Measurements from ENCODE around the gene OSBPL9.
"Not testable (repeated sequence)": the region's sequence is repeated elsewhere in the genome, so short reads cannot be mapped to it uniquely, and the experiment has no call there.

Gene OSBPL9

DNA sequence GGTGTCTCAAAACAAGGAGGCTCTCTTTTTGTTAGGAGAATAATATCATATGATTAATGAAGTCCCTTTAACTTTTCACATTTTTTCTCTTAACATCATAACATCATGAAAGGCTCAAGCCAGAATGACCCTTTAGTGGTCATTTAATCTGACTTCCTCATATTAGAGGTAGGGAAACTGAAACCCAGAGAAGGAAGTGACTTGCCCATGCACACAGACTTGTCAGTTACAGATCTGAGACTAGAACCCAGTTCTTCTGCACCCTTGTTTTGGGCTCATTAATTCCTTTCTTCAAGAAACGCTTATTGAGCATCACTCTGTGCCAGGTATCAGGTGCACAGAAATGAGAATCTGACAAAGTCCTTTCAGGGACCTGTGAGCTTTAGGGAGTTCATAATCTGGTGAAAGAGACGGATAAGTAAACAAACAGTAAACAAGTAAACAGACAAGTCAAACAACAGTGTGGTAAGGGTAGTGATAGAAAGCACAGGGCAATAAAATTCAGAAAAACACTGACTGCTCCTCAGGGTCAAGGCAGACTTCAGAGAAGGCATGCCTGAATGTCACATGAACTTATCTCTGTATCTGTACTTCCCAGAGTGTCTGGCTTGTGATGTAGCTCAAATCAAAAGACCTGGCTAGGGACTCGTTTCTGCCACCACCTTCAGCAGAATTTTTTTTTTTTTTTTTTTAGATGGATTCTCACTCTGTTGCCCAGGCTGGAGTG, 38.3 kb upstream of the OSBPL9 start:
- H3K27me3 ChIP-seq (ENCODE audit: control insufficient read depth, insufficient read depth, low read length): no peaks in the 10 kb centered on the region
- no peak overlapping the region for H3K27ac ChIP-seq (ENCODE audit: low read depth, low read length)
- H3K9ac ChIP-seq (ENCODE audit: low read length): no peak overlapping the region
- no peak overlapping the region for H3K4me3 ChIP-seq (ENCODE audit: low read length)
- no peaks in the 10 kb centered on the region for H3K4me1 ChIP-seq (ENCODE audit: control insufficient read depth, insufficient read depth, low read length)
- H3K36me3 ChIP-seq (ENCODE audit: control insufficient read depth, insufficient read depth, low read length): no peaks in the 10 kb centered on the region

DNA sequence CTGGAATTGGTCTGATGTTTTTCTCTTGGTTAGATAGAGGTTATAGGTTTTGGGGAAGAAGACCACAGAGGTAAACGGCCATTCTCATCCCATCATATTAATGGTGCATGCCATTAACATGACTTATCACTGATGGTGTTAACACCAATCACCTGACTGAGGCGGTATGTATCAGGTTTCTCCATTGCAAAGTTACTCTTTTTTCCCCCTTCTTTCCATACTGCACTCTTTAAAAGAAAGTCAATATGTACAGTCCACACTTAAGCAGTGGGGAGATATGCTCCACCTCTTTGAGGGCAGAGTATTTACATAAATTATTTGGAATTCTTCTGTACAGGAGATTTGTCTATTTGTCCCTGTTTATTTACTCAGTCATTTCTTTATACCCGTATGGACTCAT, 35.7 kb upstream of the OSBPL9 start:
- Histone ChIP-seq H3K27ac (ENCODE audit: low read depth, low read length) (no peak overlapping the region), H3K4me3 (ENCODE audit: low read length) (no peak overlapping the region), H3K27me3 (ENCODE audit: control insufficient read depth, insufficient read depth, low read length) (no peaks in the 10 kb centered on the region), H3K9ac (ENCODE audit: low read length) (no peak overlapping the region), H3K36me3 (ENCODE audit: control insufficient read depth, insufficient read depth, low read length) (no peaks in the 10 kb centered on the region), H3K4me1 (ENCODE audit: control insufficient read depth, insufficient read depth, low read length) (no peaks in the 10 kb centered on the region)

DNA sequence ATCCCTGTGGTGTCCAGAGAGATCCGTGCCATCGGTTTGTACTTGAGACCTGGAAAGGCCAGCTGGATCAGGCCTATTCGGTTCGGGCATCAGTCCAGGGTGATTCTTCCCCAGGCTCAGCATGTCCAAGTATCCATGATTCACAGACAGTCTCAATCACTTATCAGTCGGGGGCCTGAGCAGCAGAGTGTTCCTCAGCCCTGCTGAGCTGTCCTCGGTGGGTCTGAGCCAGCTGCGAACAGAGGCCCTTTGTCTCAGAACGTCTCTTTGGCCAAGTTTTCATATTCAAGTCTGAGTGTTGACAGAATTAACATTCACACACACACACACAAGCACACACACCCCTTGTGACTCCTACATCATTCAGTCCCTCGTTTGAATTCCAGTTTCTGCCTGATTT, 33.4 kb upstream of the OSBPL9 start:
- no peak overlapping the region for H3K27ac ChIP-seq (ENCODE audit: low read depth, low read length)
- H3K4me3 ChIP-seq (ENCODE audit: low read length): no peak overlapping the region
- H3K27me3 ChIP-seq (ENCODE audit: control insufficient read depth, insufficient read depth, low read length): no peaks in the 10 kb centered on the region
- H3K4me1 ChIP-seq (ENCODE audit: control insufficient read depth, insufficient read depth, low read length): no peaks in the 10 kb centered on the region
- H3K9ac ChIP-seq (ENCODE audit: low read length): no peak overlapping the region
- no peaks in the 10 kb centered on the region for H3K36me3 ChIP-seq (ENCODE audit: control insufficient read depth, insufficient read depth, low read length)

DNA sequence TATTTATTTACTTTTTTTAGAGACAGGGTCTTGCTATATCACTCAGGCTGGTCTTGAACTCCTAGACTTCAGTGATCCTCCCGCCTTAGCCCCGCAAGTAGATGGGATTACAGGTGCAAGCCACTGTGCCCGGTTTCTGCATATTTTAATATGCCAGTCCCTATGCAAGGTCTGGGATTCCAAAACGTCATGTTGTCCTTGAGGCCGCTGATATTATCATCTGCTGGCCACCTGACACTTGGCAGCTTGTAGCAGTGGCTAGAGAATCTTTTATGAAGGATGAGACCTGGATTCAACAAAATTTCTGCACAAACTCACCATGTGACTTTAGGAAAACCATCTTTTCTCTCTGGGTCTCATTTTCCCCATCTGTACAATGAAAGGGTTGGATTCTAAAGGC, 32.9 kb upstream of the OSBPL9 start:
- H3K9ac ChIP-seq (ENCODE audit: low read length): no peak overlapping the region
- no peaks in the 10 kb centered on the region for H3K36me3 ChIP-seq (ENCODE audit: control insufficient read depth, insufficient read depth, low read length)
- no peaks in the 10 kb centered on the region for H3K4me1 ChIP-seq (ENCODE audit: control insufficient read depth, insufficient read depth, low read length)
- H3K4me3 ChIP-seq (ENCODE audit: low read length): no peak overlapping the region
- H3K27ac ChIP-seq (ENCODE audit: low read depth, low read length): no peak overlapping the region
- no peaks in the 10 kb centered on the region for H3K27me3 ChIP-seq (ENCODE audit: control insufficient read depth, insufficient read depth, low read length)

DNA sequence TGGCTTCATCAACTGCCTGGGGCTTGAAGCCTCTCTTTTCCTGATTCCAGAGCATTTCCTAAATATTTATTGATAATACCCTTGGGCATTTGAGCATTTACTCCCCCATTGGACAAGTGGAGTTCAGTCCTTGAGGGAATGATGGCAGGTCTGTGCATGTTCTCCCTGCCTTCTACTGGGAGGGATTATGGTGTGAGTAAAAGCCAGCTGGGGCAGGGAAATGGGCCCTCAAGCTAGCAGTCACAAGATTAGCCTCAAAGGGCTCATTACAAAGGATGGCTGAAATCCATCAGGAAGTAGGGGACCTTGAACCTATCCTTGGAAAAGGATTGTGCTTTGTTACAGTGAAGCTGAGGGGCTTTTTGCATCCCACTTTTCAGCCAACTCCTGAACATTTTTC, 24.2 kb upstream of the OSBPL9 start:
- no peaks in the 10 kb centered on the region for H3K4me1 ChIP-seq (ENCODE audit: control insufficient read depth, insufficient read depth, low read length)
- H3K36me3 ChIP-seq (ENCODE audit: control insufficient read depth, insufficient read depth, low read length): no peaks in the 10 kb centered on the region
- no peaks in the 10 kb centered on the region for H3K27me3 ChIP-seq (ENCODE audit: control insufficient read depth, insufficient read depth, low read length)
- no peak overlapping the region for H3K4me3 ChIP-seq (ENCODE audit: low read length)
- no peak overlapping the region for H3K9ac ChIP-seq (ENCODE audit: low read length)
- no peak overlapping the region for H3K27ac ChIP-seq (ENCODE audit: low read depth, low read length)

DNA sequence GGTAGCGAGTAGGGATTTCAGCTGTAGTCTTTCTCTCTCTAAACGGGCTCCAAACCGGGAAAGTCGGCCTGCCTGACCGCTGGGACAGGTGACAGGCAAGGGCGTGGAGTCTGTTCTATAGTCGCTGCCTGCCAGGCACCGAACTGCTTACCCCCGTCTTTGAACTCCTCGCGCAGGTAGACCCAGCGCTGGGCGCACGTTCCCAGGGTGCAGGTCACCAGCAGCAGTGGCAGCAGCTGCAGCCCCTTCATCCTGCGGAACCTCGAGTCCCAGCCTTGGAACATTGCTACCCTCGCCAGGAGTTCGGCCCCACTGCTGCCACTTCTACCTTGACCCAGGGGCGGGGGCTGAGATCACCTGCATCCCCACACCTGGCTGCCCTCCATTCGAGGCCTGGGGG, 22.2 kb upstream of the OSBPL9 start:
- Histone ChIP-seq H3K9ac (ENCODE audit: low read length) (no peak overlapping the region), H3K4me3 (ENCODE audit: low read length) (no peak overlapping the region), H3K27me3 (ENCODE audit: control insufficient read depth, insufficient read depth, low read length) (no peaks in the 10 kb centered on the region), H3K27ac (ENCODE audit: low read depth, low read length) (no peak overlapping the region), H3K4me1 (ENCODE audit: control insufficient read depth, insufficient read depth, low read length) (no peaks in the 10 kb centered on the region), H3K36me3 (ENCODE audit: control insufficient read depth, insufficient read depth, low read length) (no peaks in the 10 kb centered on the region)

DNA sequence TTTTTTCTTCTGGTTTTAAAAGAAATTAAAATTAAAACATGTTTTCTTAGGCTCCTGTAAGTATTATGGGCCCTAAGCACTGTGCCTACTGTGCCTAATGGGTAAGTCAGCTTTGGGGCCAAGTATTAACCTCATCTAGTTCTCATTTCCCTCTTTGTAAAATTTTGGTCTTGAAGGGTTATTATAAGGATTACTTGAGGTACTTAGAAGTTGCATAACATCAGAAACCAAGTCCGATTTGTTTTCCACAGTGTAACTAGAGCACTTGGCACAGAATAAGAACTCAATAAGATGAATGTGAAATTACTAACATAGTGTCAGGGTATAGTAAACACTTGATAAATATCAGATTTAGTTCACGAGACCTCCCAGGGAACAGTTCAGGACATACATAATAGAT, 16.4 kb upstream of the OSBPL9 start:
- no peak overlapping the region for H3K27ac ChIP-seq (ENCODE audit: low read depth, low read length)

DNA sequence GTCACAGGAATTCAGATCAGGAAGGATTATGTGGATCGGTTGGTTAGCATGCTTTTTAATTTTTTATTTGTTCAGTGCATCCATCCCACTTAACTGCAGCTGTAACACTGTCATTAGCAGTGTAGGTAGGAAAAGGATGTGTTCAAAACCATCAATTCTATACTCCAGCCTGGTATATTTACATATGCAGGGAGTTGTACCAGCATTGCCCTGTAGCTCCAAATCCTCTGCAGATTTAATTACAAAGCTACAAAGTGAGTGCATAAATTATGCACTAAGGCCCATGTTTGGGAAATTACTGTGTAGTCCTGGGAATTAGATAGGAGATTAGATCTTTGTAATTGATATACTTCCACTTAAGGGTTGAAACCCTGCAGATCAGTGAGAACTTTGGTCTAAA, 15.9 kb upstream of the OSBPL9 start:
- H3K9ac ChIP-seq (ENCODE audit: low read length): no peak overlapping the region
- H3K27ac ChIP-seq (ENCODE audit: low read depth, low read length): no peak overlapping the region
- no peaks in the 10 kb centered on the region for H3K36me3 ChIP-seq (ENCODE audit: control insufficient read depth, insufficient read depth, low read length)
- no peaks in the 10 kb centered on the region for H3K4me1 ChIP-seq (ENCODE audit: control insufficient read depth, insufficient read depth, low read length)
- H3K27me3 ChIP-seq (ENCODE audit: control insufficient read depth, insufficient read depth, low read length): no peaks in the 10 kb centered on the region
- H3K4me3 ChIP-seq (ENCODE audit: low read length): no peak overlapping the region

More for the DNA sequence above, 16.4 kb upstream of the OSBPL9 start:
- no peak overlapping the region for H3K9ac ChIP-seq (ENCODE audit: low read length)
- H3K4me1 ChIP-seq (ENCODE audit: control insufficient read depth, insufficient read depth, low read length): no peaks in the 10 kb centered on the region
- no peaks in the 10 kb centered on the region for H3K36me3 ChIP-seq (ENCODE audit: control insufficient read depth, insufficient read depth, low read length)
- no peaks in the 10 kb centered on the region for H3K27me3 ChIP-seq (ENCODE audit: control insufficient read depth, insufficient read depth, low read length)
- H3K4me3 ChIP-seq (ENCODE audit: low read length): no peak overlapping the region

DNA sequence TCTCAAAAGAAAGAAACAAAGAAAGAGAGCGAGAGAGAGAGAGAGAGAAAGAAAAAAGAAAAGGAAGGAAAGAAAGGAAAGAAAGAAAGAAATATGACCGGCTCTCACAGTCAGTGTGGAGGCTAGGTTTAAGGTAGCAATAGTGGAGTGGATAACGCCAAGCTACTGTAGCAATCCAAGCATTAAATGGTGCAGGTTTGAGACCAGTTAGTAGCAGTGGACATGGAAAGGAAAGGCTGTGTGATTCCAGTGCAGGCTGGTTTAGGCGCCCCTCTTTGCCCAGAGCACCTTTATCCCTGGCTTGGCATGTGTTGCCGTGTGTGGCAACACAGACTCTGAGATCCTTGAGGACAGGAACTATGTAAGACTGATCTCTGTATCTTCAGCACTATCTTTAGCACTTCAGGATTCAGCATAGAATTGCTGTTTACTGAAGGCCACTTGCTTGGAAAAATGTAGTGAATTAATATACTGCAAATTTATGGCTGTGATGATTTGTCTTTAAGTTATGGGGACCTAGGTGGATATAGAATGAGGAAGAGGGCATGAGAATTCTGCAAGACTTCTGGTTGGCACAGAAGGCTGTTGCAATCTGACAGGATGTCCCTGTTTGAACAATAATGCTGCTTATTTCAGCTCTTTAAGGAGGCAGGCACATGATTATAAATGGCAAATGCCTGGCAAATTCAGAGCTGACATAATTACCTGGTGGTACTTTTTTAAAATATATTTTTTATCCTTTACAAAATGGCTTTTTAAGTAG, 10.8 kb upstream of the OSBPL9 start:
- H3K27ac ChIP-seq (ENCODE audit: low read depth, low read length): no peak overlapping the region
- no peaks in the 10 kb centered on the region for H3K36me3 ChIP-seq (ENCODE audit: control insufficient read depth, insufficient read depth, low read length)
- no peak overlapping the region for H3K9ac ChIP-seq (ENCODE audit: low read length)
- no peaks in the 10 kb centered on the region for H3K27me3 ChIP-seq (ENCODE audit: control insufficient read depth, insufficient read depth, low read length)
- H3K4me3 ChIP-seq (ENCODE audit: low read length): no peak overlapping the region
- H3K4me1 ChIP-seq (ENCODE audit: control insufficient read depth, insufficient read depth, low read length): no peaks in the 10 kb centered on the region

DNA sequence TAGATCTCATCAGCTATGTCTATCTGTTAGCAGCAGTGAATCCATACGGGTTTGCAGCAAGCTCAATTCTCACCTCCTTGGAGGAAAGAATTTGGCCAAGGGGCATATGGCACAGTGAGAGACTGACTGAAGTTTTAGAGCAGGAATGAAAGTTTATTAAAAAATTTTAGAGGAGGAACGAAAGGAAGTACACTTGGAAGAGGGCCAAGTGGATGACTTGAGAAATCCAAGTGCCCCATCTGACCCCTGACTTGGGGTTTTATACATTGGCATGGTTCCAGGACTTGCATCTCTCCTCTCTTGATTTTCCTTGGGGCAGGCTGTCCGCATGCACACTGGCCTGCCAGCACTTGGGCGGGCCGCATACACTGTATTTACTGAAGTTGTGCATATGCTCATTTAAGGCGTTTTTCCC, 9.2 kb upstream of the OSBPL9 start:
- Histone ChIP-seq H3K27me3 (ENCODE audit: control insufficient read depth, insufficient read depth, low read length) (no peaks in the 10 kb centered on the region), H3K27ac (ENCODE audit: low read depth, low read length) (no peak overlapping the region), H3K4me1 (ENCODE audit: control insufficient read depth, insufficient read depth, low read length) (no peaks in the 10 kb centered on the region), H3K4me3 (ENCODE audit: low read length) (no peak overlapping the region), H3K36me3 (ENCODE audit: control insufficient read depth, insufficient read depth, low read length) (no peaks in the 10 kb centered on the region), H3K9ac (ENCODE audit: low read length) (no peak overlapping the region)

DNA sequence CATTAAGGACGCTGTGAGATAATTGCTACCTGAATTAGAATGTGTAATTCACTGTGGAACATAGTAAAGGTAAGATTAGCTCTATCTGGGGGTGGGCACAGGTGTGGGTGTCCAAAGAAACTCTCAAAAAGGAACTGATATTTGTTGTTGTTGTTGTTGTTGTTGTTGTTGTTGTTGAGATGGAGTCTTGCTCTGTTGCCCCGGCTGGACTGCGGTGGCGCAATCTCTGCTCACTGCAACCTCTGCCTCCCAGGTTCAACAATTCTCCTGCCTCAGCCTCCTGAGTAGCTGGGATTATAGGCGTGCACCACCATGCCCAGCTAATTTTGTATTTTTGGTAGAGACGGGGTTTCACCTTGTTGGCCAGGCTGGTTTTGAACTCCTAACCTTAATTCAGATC, 6.8 kb upstream of the OSBPL9 start:
- H3K27me3 ChIP-seq (ENCODE audit: control insufficient read depth, insufficient read depth, low read length); H3K4me3 ChIP-seq (ENCODE audit: low read length); H3K9ac ChIP-seq (ENCODE audit: low read length); H3K4me1 ChIP-seq (ENCODE audit: control insufficient read depth, insufficient read depth, low read length); H3K36me3 ChIP-seq (ENCODE audit: control insufficient read depth, insufficient read depth, low read length); H3K27ac ChIP-seq (ENCODE audit: low read depth, low read length): not testable (repeated sequence)

DNA sequence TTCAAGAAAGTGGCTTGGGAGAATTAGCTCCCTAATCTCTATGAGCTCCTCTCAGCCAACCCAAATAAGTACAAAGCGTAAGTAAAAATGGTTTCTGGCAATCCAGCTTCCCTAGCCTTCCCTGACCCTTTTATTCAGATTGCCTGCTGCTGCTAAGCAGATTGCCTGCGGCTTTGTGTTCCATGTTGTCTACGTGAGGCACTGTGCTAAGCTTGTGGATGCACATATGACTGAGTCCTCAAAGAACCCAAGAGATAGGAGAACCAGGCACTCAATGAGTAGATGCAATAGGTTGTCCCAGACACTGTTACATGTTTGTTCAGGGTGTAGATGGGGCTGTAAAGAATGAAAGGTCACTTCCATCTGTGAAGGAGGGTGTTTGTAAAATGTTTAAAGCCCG, 6.3 kb upstream of the OSBPL9 start:
- Histone ChIP-seq H3K4me3 (ENCODE audit: low read length) (no peak overlapping the region), H3K27ac (ENCODE audit: low read depth, low read length) (no peak overlapping the region), H3K4me1 (ENCODE audit: control insufficient read depth, insufficient read depth, low read length) (no peaks in the 10 kb centered on the region), H3K27me3 (ENCODE audit: control insufficient read depth, insufficient read depth, low read length) (no peaks in the 10 kb centered on the region), H3K9ac (ENCODE audit: low read length) (no peak overlapping the region), H3K36me3 (ENCODE audit: control insufficient read depth, insufficient read depth, low read length) (no peaks in the 10 kb centered on the region)

DNA sequence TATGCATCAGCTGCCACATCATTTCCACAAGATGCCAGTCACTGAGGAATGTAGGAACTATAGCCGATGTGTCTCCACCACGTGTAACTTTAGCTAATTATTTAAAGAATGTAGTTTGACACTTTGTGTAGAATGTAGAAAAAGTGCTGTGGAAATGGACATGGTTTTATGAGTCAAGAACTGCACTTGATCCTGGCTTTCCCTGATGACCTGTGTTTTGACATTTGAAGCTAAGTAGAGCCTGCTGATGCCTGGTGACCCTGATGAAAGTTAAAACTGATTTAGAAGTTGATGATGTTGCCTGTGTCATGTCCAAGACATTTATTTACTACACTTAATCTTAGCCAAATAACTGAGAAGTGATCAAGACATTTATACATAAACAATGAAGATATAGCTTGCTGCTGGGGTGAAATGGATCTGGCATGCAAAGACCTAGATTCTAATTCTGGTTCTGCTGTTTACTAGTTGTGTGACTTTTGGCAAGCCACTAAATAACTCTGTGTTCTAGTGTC, 4.4 kb upstream of the OSBPL9 start:
- no peak overlapping the region for H3K27ac ChIP-seq (ENCODE audit: low read depth, low read length)

More for the DNA sequence above, 4.4 kb upstream of the OSBPL9 start:
- H3K9ac ChIP-seq (ENCODE audit: low read length): no peak overlapping the region
- no peak overlapping the region for H3K4me3 ChIP-seq (ENCODE audit: low read length)
- no peaks in the 10 kb centered on the region for H3K36me3 ChIP-seq (ENCODE audit: control insufficient read depth, insufficient read depth, low read length)
- H3K4me1 ChIP-seq (ENCODE audit: control insufficient read depth, insufficient read depth, low read length): no peaks in the 10 kb centered on the region
- H3K27me3 ChIP-seq (ENCODE audit: control insufficient read depth, insufficient read depth, low read length): no peaks in the 10 kb centered on the region
